Measurements from ENCODE around the gene HKDC1. TPM values are rescaled to one million over a fixed set of nuclear protein-coding genes. Genes with fewer than 3 reads are reported as not detected.

The HKDC1 gene
- total RNA-seq, 1 donor from 2014 or later: not detected

Other genes starting within 250 kb of the HKDC1 start
- gene KIFBP, start 231.5 kb upstream of the HKDC1 start, total RNA-seq (ENCODE audit: insufficient read depth, low replicate concordance): 23.6 TPM
- gene SRGN, start 132.2 kb upstream of the HKDC1 start, total RNA-seq (ENCODE audit: insufficient read depth, low replicate concordance): 57.1 TPM
- 26.2 TPM for gene VPS26A, start 96.2 kb upstream of the HKDC1 start, total RNA-seq (ENCODE audit: insufficient read depth, low replicate concordance)
- gene SUPV3L1, start 40.1 kb upstream of the HKDC1 start, total RNA-seq (ENCODE audit: insufficient read depth, low replicate concordance): 15.9 TPM
- gene HK1, start 58.2 kb downstream of the HKDC1 start, total RNA-seq (ENCODE audit: insufficient read depth, low replicate concordance): 57.3 TPM
- 7.9 TPM for gene TACR2, start 196.6 kb downstream of the HKDC1 start, total RNA-seq (ENCODE audit: insufficient read depth, low replicate concordance)
- gene TSPAN15, start 231.1 kb downstream of the HKDC1 start, total RNA-seq (ENCODE audit: insufficient read depth, low replicate concordance): 48.9 TPM

Data from umbilical cord (tissue), 1 donor.